GM21381 (cell line): ENCODE results near the gene RNF227.

Source experiments
- ATAC-seq: cut with Tn5 transposase; IDR thresholded peaks from one replicate; pipeline ENCODE4 v1.9.1; 2021; ENCODE audit warnings: mild to moderate bottlenecking, moderate library complexity; ENCODE audit not compliant: unreplicated experiment

The RNF227 gene

GRCh38 chr17:7889166-7889955, 26.7 kb downstream of the RNF227 start:
- no peak for ATAC-seq

GRCh38 chr17:7888184-7888920, 27.7 kb downstream of the RNF227 start, which contains the start of gene CHD3:
Gene CHD3 (plus strand): TSS chr17:7888789. CDS start chr17:7889001, 212 bp downstream.
- no peak for ATAC-seq

DNA sequence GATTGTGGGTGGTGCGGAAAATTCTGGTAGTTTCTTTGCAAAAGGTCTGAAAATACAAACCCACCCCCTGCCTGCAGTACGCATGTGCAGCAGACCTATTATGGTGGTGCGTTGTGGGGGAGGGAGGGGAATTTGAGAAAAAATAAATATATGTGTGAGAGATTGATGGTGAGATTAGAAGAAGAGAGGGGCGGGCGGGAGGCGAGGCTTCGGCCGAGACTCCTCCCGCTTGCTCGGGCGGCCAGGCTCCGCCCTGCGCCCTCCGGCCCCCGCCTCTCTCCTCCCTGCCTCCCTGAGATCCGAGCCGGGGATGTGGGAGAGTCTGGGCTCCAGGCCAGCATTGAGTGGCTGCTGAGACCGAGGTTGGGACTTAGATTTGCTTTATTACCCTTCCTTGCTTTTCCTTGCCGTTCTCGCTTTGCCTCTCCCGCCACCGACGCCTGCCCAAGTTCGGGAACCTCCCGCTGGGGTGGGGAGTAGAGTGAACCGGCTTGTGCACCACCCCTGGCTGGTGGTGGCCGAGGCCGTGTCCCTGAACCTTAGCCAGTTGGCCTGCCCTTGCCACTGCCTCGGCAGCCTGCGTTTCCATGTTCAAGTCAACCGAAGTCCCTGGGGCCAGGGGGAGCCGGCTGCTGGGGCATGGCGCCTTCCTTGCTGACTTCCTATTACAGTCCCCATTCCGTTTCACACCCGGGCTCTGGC, 28.5 kb downstream of the RNF227 start:
- peak; percentile 45 for ATAC-seq

GRCh38 chr17:7887038-7887481, 29.0 kb downstream of the RNF227 start:
- no peak for ATAC-seq

GRCh38 chr17:7886227-7887037, 29.7 kb downstream of the RNF227 start:
- no peak for ATAC-seq

DNA sequence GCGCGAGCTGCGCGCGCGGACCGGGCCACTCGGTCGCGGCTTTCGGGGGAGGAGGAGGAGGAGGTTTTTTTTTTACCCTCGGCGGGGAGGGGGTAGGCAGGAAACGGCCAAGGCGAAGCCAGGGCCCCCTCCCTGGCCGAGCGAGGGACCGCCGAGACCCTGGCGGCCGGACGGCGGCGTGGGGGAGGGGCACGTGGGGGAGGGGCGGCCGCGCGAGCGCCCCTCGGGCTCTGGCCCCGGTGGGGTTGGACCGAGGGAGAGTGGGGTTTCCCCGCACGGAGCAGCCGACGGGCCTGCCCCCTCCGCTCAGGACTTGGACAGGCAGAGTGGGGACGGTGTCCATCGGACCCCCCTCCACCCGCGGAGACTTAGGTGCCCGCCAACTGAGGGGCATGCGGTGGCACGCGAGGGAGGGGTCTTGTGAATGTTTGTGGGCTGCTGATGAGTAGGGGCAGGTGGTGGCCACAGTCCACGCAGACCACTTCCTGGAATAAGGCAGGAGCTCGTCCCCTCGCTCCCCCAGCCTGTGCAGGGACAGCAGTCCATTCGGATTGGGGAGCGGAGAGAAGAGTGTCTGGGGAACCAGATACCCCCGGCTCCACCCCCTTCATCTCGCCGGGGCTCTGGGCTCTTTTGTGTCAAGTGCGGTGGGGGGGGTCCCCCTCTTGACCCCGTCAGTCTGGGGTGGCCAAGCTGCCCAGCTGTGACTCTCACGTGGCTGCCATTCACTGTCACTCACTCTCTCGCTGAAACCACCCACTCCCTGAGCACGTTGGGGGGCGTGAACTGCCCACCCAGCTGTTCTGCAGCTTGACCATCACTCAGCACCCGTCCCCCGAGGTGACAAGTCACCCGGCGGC, 30.5 kb downstream of the RNF227 start:
- ATAC-seq = no peak

- no peak for ATAC-seq
Measured at GRCh38 chr17:7884581-7885366, 31.3 kb downstream of the RNF227 start.

GRCh38 chr17:7883781-7884386, 32.2 kb downstream of the RNF227 start:
- no peak for ATAC-seq

DNA sequence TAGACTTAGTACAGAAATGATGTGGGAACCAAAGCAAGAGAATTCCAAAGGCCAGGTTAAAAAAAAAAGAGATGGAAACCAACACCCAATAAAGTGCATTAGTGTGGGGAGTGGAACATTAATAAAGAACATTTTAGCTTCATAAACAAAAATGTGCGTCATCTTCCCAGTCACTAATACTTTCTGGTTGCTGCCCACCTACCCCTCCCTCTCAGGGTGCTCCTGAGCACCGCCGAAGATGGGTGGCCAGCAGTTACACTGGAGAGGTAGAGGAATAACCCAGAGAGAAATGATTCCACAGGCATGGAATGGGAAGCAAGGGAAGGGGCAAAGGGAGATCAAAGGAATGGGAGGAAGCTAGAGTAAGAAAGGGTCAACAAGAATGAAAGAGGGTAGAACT, 33.5 kb downstream of the RNF227 start:
- ATAC-seq = no peak

DNA sequence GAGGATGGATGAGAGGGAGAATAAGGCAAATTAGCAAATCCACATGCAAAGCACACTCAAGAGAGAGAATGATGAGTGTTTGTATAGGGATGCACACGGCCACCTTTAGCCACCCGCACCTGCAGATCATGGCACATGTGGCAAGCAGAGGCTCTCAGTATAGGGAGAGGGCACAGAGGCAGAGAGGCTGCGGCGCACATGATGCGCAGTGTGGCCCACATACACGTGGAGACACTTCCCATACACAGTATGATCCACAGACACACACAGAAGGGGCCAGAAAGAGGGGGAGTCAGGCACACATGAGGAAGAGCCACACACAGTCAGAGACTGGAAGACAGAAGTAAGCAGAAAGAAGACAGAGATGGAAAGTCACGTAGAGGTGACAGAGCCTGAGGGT, 34.0 kb downstream of the RNF227 start:
- no peak for ATAC-seq

DNA sequence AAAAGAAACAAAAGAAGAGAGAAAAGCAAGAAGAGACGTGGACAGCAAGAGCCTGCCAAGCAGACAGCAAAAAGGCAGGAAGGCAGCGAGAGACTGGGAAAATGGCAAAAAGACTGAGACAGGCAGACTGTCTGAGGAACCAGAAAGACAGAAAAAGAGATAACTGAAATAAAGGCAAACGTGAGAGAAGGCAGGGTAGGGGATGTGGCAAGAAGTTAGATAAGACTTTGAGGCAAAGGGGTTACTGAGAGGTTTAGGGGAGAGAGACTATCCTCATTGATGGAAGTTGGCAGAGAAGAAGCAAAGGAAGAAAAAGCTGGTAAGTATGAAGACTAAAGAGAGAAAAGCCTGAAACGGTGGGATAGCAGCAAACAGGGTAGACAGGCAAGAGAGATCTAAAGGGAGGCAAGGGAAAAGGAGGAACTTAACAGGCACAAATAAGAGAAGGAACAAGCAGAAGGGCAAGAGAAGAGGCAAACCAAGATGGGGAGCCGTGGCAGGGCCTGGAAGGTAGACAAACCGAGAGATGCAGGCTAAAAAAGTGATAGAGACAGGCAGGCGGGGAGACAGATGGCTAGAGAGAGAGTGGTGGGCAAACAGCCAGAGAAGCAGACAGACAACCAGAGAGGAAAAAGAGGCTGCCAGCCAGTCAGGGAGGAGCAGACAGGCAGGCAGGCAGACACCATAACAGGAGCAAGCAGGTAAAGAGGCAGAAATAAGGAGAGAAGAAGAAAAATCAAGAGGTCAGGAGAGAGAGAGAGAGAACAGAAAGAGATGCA, 34.6 kb downstream of the RNF227 start:
- ATAC-seq = no peak

DNA sequence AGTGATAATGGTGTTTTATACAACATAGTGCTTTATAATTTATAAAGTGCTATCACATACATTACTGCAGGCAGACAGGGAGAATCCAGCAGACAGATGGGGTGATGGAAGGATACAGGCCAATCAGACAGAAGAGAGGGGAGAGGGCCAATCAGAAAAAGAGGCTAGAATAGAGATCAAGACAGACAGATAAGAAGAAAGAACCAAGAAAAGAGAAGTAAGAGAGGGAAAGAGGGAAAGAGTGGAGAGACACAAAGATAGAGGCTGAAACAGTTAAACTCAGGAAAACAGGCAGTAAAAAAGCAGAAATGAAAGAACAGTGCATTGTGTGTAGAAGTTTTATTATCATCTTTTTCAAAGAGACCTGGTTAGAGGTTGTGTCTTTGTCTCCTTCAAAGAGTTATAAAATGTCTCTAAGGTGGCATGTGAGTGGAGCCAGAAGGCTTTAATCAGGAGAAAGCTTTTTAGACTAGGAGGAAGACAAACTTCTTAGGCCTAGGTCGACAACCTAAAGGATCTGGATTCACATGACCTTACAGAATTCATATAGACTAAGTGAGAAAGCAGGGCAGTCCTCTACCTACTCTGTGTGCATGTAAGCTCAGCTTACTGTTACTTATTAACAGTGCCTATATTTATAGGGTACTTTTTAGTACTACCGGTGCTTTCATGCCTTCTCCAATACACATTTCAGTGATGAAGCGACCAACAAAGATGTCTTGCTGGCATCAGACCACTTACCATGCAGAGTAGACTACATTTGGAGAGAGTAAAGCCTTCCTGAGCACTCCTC, 35.8 kb downstream of the RNF227 start:
- ATAC-seq = no peak

DNA sequence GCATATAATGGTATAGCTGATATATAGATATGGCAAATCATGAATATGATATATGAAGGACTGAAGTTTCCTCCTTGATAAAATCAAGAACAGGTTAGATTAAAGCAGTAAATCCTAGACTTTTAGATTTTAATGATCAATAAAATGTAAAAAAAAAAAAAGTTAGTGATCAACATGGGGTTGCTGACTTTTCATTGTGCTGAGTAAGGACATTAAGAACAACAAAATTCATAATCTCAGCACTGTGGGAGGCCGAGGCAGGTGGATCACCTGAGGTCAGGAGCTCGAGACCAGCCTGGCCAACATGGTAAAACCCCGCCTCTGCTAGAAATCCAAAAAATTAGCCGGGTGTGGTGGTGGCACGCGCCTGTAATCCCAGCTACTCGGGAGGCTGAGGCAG, 37.9 kb downstream of the RNF227 start:
- ATAC-seq = no peak

DNA sequence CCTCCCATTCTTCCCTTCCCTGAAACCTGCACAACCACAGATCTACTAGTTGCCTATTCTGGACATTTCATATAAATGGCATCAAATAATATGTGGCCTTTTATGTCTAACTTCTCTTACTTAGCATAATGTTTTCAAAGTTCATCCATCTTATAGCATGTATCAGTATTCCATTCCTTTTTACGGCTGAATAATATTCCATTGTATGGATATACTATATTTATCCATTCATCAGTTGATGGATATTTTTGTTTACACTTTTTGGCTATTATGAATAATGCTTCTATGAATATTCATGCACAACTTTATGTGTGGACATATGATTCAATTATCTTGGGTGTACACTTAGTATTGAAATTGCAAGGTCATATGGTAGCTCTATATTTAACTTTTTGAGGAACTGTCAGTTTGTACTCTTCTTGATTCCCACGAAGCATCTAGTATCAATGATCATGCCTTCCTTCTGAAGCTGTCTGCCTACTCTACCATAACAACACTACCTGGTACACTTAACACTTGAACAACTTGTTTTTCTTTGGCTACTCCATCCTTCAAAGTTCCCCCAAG, 40.2 kb downstream of the RNF227 start:
- no peak for ATAC-seq

- no peak for ATAC-seq
Measured at GRCh38 chr17:7873051-7873450, 43.0 kb downstream of the RNF227 start.

GRCh38 chr17:7867881-7868329, 48.2 kb downstream of the RNF227 start:
- ATAC-seq = no peak
